Pancreas (tissue), 10 donors: ENCODE measurements around the gene SESN2. TPM values are rescaled to one million over a fixed set of nuclear protein-coding genes. Genes with fewer than 3 reads are reported as not detected.

Source experiments
- ATAC-seq, 4 donors: fragments of 200-7000 bp; cut with Tn5 transposase; one replicate each; pipeline versions ENCODE4 v1.8.0 to v1.9.1; 2020; ENCODE audit warnings: mild to moderate bottlenecking in 4 of 4, moderate library complexity in 4 of 4
- DNase-seq, 6 donors: peaks; one replicate each; pipeline ENCODE4 v3.0.0-alpha.2; 2020
- FAIRE-seq: peaks from 2 replicates; lab custom pipeline; 2012; peaks lifted over from hg19 to GRCh38; lab: Jason Lieb, UNC
- H3K27ac ChIP-seq, 4 donors: fragments of 200-600 bp; sonication (generic); 1 replicate in 3 of 4; 2 replicates in 1 of 4; pipeline versions ENCODE4 v1.5.0 to v1.8.0; 2020
- H3K27me3 ChIP-seq, 4 donors: fragments of 200-600 bp; one replicate each; pipeline ENCODE4 v1.8.0; 2021
- H3K36me3 ChIP-seq, 3 donors: fragments of 200-600 bp; sonication (generic) in 1 of 3; one replicate each; pipeline versions ENCODE4 v1.5.0 to v1.8.0; 2020 to 2021
- H3K4me1 ChIP-seq, 3 donors: fragments of 200-600 bp; one replicate each; pipeline ENCODE4 v1.8.0; 2021
- H3K4me3 ChIP-seq, 4 donors: fragments of 200-600 bp; sonication (generic) in 2 of 4; one replicate each; pipeline versions ENCODE4 v1.5.0 to v1.8.0; 2020 to 2021
- H3K9me3 ChIP-seq, 4 donors: fragments of 200-600 bp; one replicate each; pipeline ENCODE4 v1.8.0; 2021
- CTCF ChIP-seq, 4 donors: fragments of 200-600 bp; sonication (generic) in 3 of 4; IDR thresholded peaks; one replicate each; pipeline versions ENCODE4 v1.5.0 to v1.8.0; 2021; ENCODE audit warnings: antibody characterized with exemption in 4 of 4
- WGBS, 2 donors: extraction: QIAGEN DNeasy Blood & Tissue Kit; methylation state at CpG; one replicate each; pipeline ENCODE4 v1.1.7; 2013; 5-methylcytosine and 5-hydroxymethylcytosine counted together
- intact Hi-C, 3 donors: fragments of 100-400 bp; cut with DNase I; formaldehyde crosslinking; loops; one replicate each; pipeline versions ENCODE4 v1.11.1 to v1.14.2; 2022
- polyA plus RNA-seq, 2 donors: library from polyadenylated mRNA; stranded (reverse); fragments of 200-250 nt; gene quantifications; one replicate each; pipeline ENCODE4 v1.2.3, GENCODE V29; 2013
- total RNA-seq, 6 donors: library from RNA; stranded (reverse); fragmentation: NEBNext Ultra II Directional in 4 of 6; extraction: Animal tissue kit (Norgen Biotek cat#: 25700) in 4 of 6; gene quantifications; one replicate each; pipeline versions ENCODE4 v1.2.1 to v1.2.4, GENCODE V29; 2021 to 2023
- donor health status: healthy with polysubstance abuse.
- donor health status: DM: no; HTN: no; CAD: no; lungs with moderate emphysema.
- donor health status: DM: no; HTN: no; CAD: no.
- donor health status: control.
- donor health status: control.
- donor health status: Bipolar disorder and iron deficiency.
- donor health status: DM: yes; HTN: yes; CAD: no.
- donor health status: DM: no; HTN: no; CAD: no.
- donor health status: DM: no; HTN: no; CAD: no.
- donor health status: DM: yes; HTN: yes; CAD: no.

The SESN2 gene
- total and polyA plus RNA-seq, 8 donors = 4.0 to 38.3 (median 7.3) TPM

- no peak for TF ChIP-seq CTCF (IDR thresholded peaks at IDR 0.05)
- WGBS, 2 donors = 5 to 8% methylated on average over 12 of the region's 12 CpGs
- no peak for DNase-seq
- H3K36me3 ChIP-seq = no peaks in the 10 kb centered on the region
- peaks cover 0 to 11% (median 4%) of the 10 kb centered on the region in 3 donors for H3K4me1 ChIP-seq
- peak overlapping the region in 2 of 4 donors; percentile 95 to 100 for H3K4me3 ChIP-seq
- H3K9me3 ChIP-seq = no peaks in the 10 kb centered on the region
- no peaks in the 10 kb centered on the region for H3K27me3 ChIP-seq
- H3K27ac ChIP-seq = peak overlapping the region in 2 of 4 donors; percentile 12 to 37
- FAIRE-seq = no peak
- no peak for ATAC-seq
- intact Hi-C loops = no loop called here
These were observed 578 bp upstream of the SESN2 start for GRCh38 chr1:28258628-28259251.

GRCh38 chr1:28259934-28260802 lies 850 bp downstream of the SESN2 start:
- no peaks in the 10 kb centered on the region for H3K27me3 ChIP-seq
- intact Hi-C loops = loop anchor here in 1 of 3 donors (10.0 kb wide), 1 partner anchor 65 kb away; the partner anchor contains the start of gene MED18
- H3K9me3 ChIP-seq = no peaks in the 10 kb centered on the region
- FAIRE-seq = no peak
- 0 to 2% methylated on average over 51 to 65 of the region's 66 CpGs for WGBS, 2 donors
- peak; percentile 55 to 68 (median 59) for ATAC-seq
- peak; percentile 63 to 90 (median 74) for DNase-seq
- H3K27ac ChIP-seq = peak overlapping the region; percentile 50 to 84 (median 72)
- no peaks in the 10 kb centered on the region for H3K36me3 ChIP-seq
- H3K4me1 ChIP-seq = peaks cover 0 to 11% (median 4%) of the 10 kb centered on the region in 3 donors
- H3K4me3 ChIP-seq = peak overlapping the region; percentile 76 to 100 (median 94)
- no peak for TF ChIP-seq CTCF (IDR thresholded peaks at IDR 0.05)

GRCh38 chr1:28260803-28261174 lies 1.5 kb downstream of the SESN2 start:
- FAIRE-seq = no peak
- no peak for ATAC-seq
- Histone ChIP-seq H3K9me3 (no peaks in the 10 kb centered on the region), H3K4me3 (peak overlapping the region; percentile 76 to 100 (median 94)), H3K36me3 (no peaks in the 10 kb centered on the region), H3K27ac (no peak overlapping the region), H3K27me3 (no peaks in the 10 kb centered on the region), H3K4me1 (peaks cover 0 to 12% (median 4%) of the 10 kb centered on the region in 3 donors)
- no peak for DNase-seq
- TF ChIP-seq CTCF (IDR thresholded peaks at IDR 0.05) = no peak
- intact Hi-C loops = loop anchor here in 1 of 3 donors (10.0 kb wide), 1 partner anchor 64 kb away; the partner anchor contains the start of gene MED18
- 13 to 17% methylated on average over 7 of the region's 7 CpGs for WGBS, 2 donors

- ATAC-seq (no peak), FAIRE-seq (no peak), DNase-seq (no peak)
- Histone ChIP-seq H3K9me3 (no peaks in the 10 kb centered on the region), H3K4me3 (no peak overlapping the region), H3K4me1 (peaks cover 6 to 13% (median 11%) of the 10 kb centered on the region in 3 donors), H3K27me3 (no peaks in the 10 kb centered on the region), H3K27ac (no peak overlapping the region), H3K36me3 (no peaks in the 10 kb centered on the region)
- WGBS, 2 donors = 83 to 90% methylated on average over 1 of the region's 1 CpG
- intact Hi-C loops = loop anchor here in 1 of 3 donors (10.0 kb wide), 1 partner anchor 60 kb away; the partner anchor contains the start of gene MED18
- TF ChIP-seq CTCF (IDR thresholded peaks at IDR 0.05) = no peak
These were observed 5.6 kb downstream of the SESN2 start for GRCh38 chr1:28264897-28265296.
